ENCODE measurements around the gene MDM4.

Gene MDM4

GRCh38 chr1:204516180-204516879 lies at the start of gene MDM4:
Gene MDM4, plus strand, starts transcription at chr1:204516406. Its CDS starts 9,113 bp downstream, at chr1:204525519.
- H3K4me3 ChIP-seq (ENCODE audit: low read depth, low read length), result peak within 1 kb of the TSS; percentile 89
- no peak for TF ChIP-seq CTCF (IDR thresholded peaks at IDR 0.05; ENCODE audit: low read depth, low read length)

GRCh38 chr1:204466416-204467405 lies 49.5 kb upstream of the MDM4 start:
- no peak for TF ChIP-seq CTCF (IDR thresholded peaks at IDR 0.05; ENCODE audit: low read depth, low read length)
- no peak overlapping the region for H3K4me3 ChIP-seq (ENCODE audit: low read depth, low read length)

- TF ChIP-seq CTCF (IDR thresholded peaks at IDR 0.05; ENCODE audit: low read depth, low read length), result no peak
- H3K4me3 ChIP-seq (ENCODE audit: low read depth, low read length), result no peak overlapping the region
Measured at GRCh38 chr1:204468206-204468605, 48.0 kb upstream of the MDM4 start.

- no peak for TF ChIP-seq CTCF (IDR thresholded peaks at IDR 0.05; ENCODE audit: low read depth, low read length)
- H3K4me3 ChIP-seq (ENCODE audit: low read depth, low read length), result no peak overlapping the region
Measured at GRCh38 chr1:204468766-204469302, 47.4 kb upstream of the MDM4 start.

GRCh38 chr1:204469304-204469703 lies 46.9 kb upstream of the MDM4 start:
- H3K4me3 ChIP-seq (ENCODE audit: low read depth, low read length), result no peak overlapping the region
- no peak for TF ChIP-seq CTCF (IDR thresholded peaks at IDR 0.05; ENCODE audit: low read depth, low read length)

- TF ChIP-seq CTCF (IDR thresholded peaks at IDR 0.05; ENCODE audit: low read depth, low read length), result no peak
Measured at GRCh38 chr1:204471687-204472086, 44.5 kb upstream of the MDM4 start.

More at GRCh38 chr1:204471687-204472086, 44.5 kb upstream of the MDM4 start:
- no peak overlapping the region for H3K4me3 ChIP-seq (ENCODE audit: low read depth, low read length)
